Keratinocyte (primary cell): ENCODE results near the gene CACNA1C. TPM values are rescaled to one million over a fixed set of nuclear protein-coding genes. Genes with fewer than 3 reads are reported as not detected.

Source experiments
- DNase-seq: peaks from one replicate; pipeline ENCODE4 v3.0.0-alpha.2; 2011; ENCODE audit warnings: low read depth, missing footprints, low spot score
- FAIRE-seq: peaks from 2 replicates; lab custom pipeline; 2011; peaks lifted over from hg19 to GRCh38; lab: Jason Lieb, UNC
- H2AFZ ChIP-seq: 2 replicates; pipeline ENCODE4 v1.6.0; 2012; ENCODE audit warnings: low read length, control low read depth, inconsistent platforms; ENCODE audit not compliant: control insufficient read depth
- H3K27ac ChIP-seq: 2 replicates; pipeline ENCODE4 v1.5.1; 2011; ENCODE audit warnings: low read length; ENCODE audit not compliant: control insufficient read depth, insufficient read depth
- H3K27me3 ChIP-seq: 3 replicates; pipeline ENCODE4 v1.6.0; 2011; ENCODE audit warnings: low read length; ENCODE audit not compliant: control insufficient read depth, insufficient read depth; ENCODE audit errors: extremely low read depth
- H3K36me3 ChIP-seq, 2 experiments: 2 replicates in 1 of 2; 3 replicates in 1 of 2; pipeline ENCODE4 v1.5.1; 2011; ENCODE audit warnings: low read length in 2 of 2, mild to moderate bottlenecking in 1 of 2; ENCODE audit not compliant: control insufficient read depth in 2 of 2, insufficient read depth in 2 of 2; ENCODE audit errors: extremely low read depth in 1 of 2
- H3K4me1 ChIP-seq: 3 replicates; pipeline ENCODE4 v1.5.1; 2011; ENCODE audit warnings: low read length; ENCODE audit not compliant: control insufficient read depth, insufficient read depth; ENCODE audit errors: extremely low read depth
- H3K4me2 ChIP-seq: 3 replicates; pipeline ENCODE4 v1.6.0; 2011; ENCODE audit warnings: low read depth, low read length; ENCODE audit not compliant: control insufficient read depth, insufficient read depth; ENCODE audit errors: extremely low read depth
- H3K4me3 ChIP-seq, 3 experiments: fragments of 200-600 bp in 1 of 3; sonication (generic) in 1 of 3; 2 replicates in 2 of 3; 3 replicates in 1 of 3; pipeline ENCODE4 v1.5.1; 2011 to 2016; ENCODE audit warnings: low read length in 3 of 3, mild to moderate bottlenecking in 3 of 3, control low read depth in 2 of 3, inconsistent platforms in 1 of 3, low read depth in 1 of 3, mixed read lengths in 1 of 3, mixed run types in 1 of 3, moderate library complexity in 1 of 3; ENCODE audit not compliant: control insufficient read depth in 2 of 3, insufficient read depth in 2 of 3; ENCODE audit errors: extremely low read depth in 1 of 3
- H3K79me2 ChIP-seq: 2 replicates; pipeline ENCODE4 v1.6.0; 2012; ENCODE audit warnings: low read length; ENCODE audit not compliant: control insufficient read depth, insufficient read depth
- H3K9ac ChIP-seq: 3 replicates; pipeline ENCODE4 v1.6.0; 2011; ENCODE audit warnings: low read length; ENCODE audit not compliant: control insufficient read depth, insufficient read depth; ENCODE audit errors: extremely low read depth
- H3K9me1 ChIP-seq: 3 replicates; pipeline ENCODE4 v1.6.0; 2011; ENCODE audit warnings: low read length; ENCODE audit not compliant: control insufficient read depth, insufficient read depth; ENCODE audit errors: extremely low read depth
- H3K9me3 ChIP-seq: 2 replicates; pipeline ENCODE4 v1.5.1; 2012; ENCODE audit warnings: low read depth, low read length; ENCODE audit not compliant: control insufficient read depth
- H4K20me1 ChIP-seq: 3 replicates; pipeline ENCODE4 v1.6.0; 2011; ENCODE audit warnings: low read length; ENCODE audit not compliant: control insufficient read depth, insufficient read depth; ENCODE audit errors: extremely low read depth
- EZH2 ChIP-seq: IDR thresholded peaks from one replicate; pipeline ENCODE4 v1.6.1; 2012; ENCODE audit warnings: inconsistent platforms, mild to moderate bottlenecking, low read length, moderate library complexity
- dilution Hi-C: fragments of 300-500 bp; cut with MboI; formaldehyde crosslinking; loops from one replicate; pipeline ENCODE4 v1.7.0; 2020; ENCODE audit warnings: low sequenced_read_pairs; ENCODE audit not compliant: extremely low pct_ligation_motif_present
- polyA plus RNA-seq, 5 experiments: library from polyadenylated mRNA; depleted of rRNA in 3 of 5; stranded (reverse) in 3 of 5; stranded (forward) in 1 of 5; unstranded in 1 of 5; fragments of >200 nt; gene quantifications; 1 replicate in 1 of 5; 2 replicates in 3 of 5; 3 replicates in 1 of 5; pipeline versions ENCODE4 v1.2.1 to v1.2.3, GENCODE V29; 2011 to 2012; ENCODE audit warnings: missing spikeins in 2 of 5, low read depth in 1 of 5, low replicate concordance in 1 of 5
- TF ChIP-seq, protein P1 (sequence below), 3 experiments: IDR thresholded peaks in 1 of 3; conservative IDR thresholded peaks in 1 of 3; optimal IDR thresholded peaks in 1 of 3; 2 replicates in 2 of 3; 3 replicates in 1 of 3; pipeline versions ENCODE3 to v1.5.1; 2011; ENCODE audit warnings: low read length in 3 of 3, mild to moderate bottlenecking in 3 of 3, moderate library complexity in 2 of 3, control low read depth in 1 of 3, inconsistent platforms in 1 of 3; ENCODE audit not compliant: insufficient read depth in 2 of 3; ENCODE audit errors: extremely low read depth in 1 of 3

Gene CACNA1C
- polyA plus RNA-seq, 1 donor (not counting 4 experiments of a cell fraction or from before 2014, with no cell fraction given): not detected

DNA sequence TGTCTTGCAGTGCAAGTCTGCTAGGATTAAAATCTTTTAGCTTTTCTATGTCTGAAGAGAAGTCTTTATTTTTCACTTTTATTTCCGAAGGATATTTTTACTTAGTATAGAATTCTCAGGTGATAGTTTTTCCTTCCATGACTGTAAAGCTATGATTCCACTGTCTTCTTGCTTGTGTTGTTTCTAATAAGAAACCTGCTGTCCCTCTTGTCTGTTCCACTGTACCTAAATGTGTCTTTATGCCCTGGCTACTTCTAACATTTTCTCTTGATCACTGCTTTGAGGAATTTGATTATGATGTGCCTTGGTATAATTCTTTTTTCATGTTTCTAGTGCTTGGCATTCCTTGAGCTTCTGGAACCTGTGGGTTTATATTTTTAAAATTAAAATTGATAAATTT is 228.7 kb downstream of the CACNA1C start:
- no peak for DNase-seq
- H3K4me2 ChIP-seq: no peak overlapping the region
- no peaks in the 10 kb centered on the region for H3K79me2 ChIP-seq
- peaks cover 8% of the 10 kb centered on the region for H3K27me3 ChIP-seq
- H3K27ac ChIP-seq: no peak overlapping the region
- TF ChIP-seq, protein P1, sequence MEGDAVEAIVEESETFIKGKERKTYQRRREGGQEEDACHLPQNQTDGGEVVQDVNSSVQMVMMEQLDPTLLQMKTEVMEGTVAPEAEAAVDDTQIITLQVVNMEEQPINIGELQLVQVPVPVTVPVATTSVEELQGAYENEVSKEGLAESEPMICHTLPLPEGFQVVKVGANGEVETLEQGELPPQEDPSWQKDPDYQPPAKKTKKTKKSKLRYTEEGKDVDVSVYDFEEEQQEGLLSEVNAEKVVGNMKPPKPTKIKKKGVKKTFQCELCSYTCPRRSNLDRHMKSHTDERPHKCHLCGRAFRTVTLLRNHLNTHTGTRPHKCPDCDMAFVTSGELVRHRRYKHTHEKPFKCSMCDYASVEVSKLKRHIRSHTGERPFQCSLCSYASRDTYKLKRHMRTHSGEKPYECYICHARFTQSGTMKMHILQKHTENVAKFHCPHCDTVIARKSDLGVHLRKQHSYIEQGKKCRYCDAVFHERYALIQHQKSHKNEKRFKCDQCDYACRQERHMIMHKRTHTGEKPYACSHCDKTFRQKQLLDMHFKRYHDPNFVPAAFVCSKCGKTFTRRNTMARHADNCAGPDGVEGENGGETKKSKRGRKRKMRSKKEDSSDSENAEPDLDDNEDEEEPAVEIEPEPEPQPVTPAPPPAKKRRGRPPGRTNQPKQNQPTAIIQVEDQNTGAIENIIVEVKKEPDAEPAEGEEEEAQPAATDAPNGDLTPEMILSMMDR (optimal IDR thresholded peaks at IDR 0.05 in 1 of 3, IDR thresholded peaks at IDR 0.05 in 1 of 3, conservative IDR thresholded peaks at IDR 0.05 in 1 of 3; ENCODE audit: extremely low read depth in 1 of 3, insufficient read depth in 2 of 3, low read length in 3 of 3): no peak
- TF ChIP-seq EZH2: no peak
- no peaks in the 10 kb centered on the region for H3K9me3 ChIP-seq
- FAIRE-seq: no peak
- no peak overlapping the region for H3K9ac ChIP-seq
- H4K20me1 ChIP-seq: no peaks in the 10 kb centered on the region
- dilution Hi-C loops: loop anchor here (25.0 kb wide), 1 partner anchor 244 kb away; no protein-coding TSS in a partner anchor
- H3K36me3 ChIP-seq: no peaks in the 10 kb centered on the region
- H2AFZ ChIP-seq: no peak overlapping the region
- no peaks in the 10 kb centered on the region for H3K9me1 ChIP-seq
- no peak overlapping the region for H3K4me3 ChIP-seq
- no peaks in the 10 kb centered on the region for H3K4me1 ChIP-seq

DNA sequence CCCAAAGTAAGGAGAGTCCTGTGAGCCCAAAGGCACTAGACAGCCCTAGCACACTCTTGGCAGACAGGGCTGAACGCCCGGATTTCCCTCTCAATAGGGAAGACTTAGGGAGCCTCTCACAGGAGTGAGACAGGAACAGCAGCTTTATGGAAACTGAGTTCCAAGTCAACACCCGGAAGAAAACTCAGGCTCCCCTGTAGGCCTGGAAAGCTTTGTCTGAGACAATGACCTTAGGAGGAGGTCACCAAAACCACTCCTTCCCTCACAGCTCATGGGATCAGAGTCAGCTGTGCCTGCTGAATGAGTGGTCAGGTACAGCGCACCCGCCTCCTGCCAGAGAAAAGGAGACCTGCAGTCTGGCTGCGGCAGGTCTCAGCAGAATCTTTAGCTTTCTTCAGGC is 229.5 kb downstream of the CACNA1C start:
- Histone ChIP-seq H2AFZ (no peak overlapping the region), H3K79me2 (no peaks in the 10 kb centered on the region), H4K20me1 (no peaks in the 10 kb centered on the region), H3K4me2 (no peak overlapping the region), H3K9me3 (no peaks in the 10 kb centered on the region), H3K36me3 (no peaks in the 10 kb centered on the region), H3K9me1 (no peaks in the 10 kb centered on the region), H3K27me3 (peaks cover 14% of the 10 kb centered on the region), H3K27ac (no peak overlapping the region), H3K4me3 (no peak overlapping the region), H3K4me1 (no peaks in the 10 kb centered on the region), H3K9ac (no peak overlapping the region)
- DNase-seq (no peak), FAIRE-seq (no peak)
- TF ChIP-seq, protein P1 (optimal IDR thresholded peaks at IDR 0.05 in 1 of 3, IDR thresholded peaks at IDR 0.05 in 1 of 3, conservative IDR thresholded peaks at IDR 0.05 in 1 of 3; ENCODE audit: extremely low read depth in 1 of 3, insufficient read depth in 2 of 3, low read length in 3 of 3): peak in 1 of 3 experiments; percentile 8
- no peak for TF ChIP-seq EZH2
- dilution Hi-C loops: loop anchor here (25.0 kb wide), 1 partner anchor 245 kb away; no protein-coding TSS in a partner anchor
